AG04449 (cell line): ENCODE results near the gene SHISA5.

ENCODE experiments used
- CTCF ChIA-PET: fragments of 350-600 bp; formaldehyde crosslinking; extraction: SDS; loops from one replicate; lab custom pipeline; 2021; ENCODE audit warnings: antibody characterized with exemption; lab: Yijun Ruan, JAX
- POLR2A ChIA-PET: fragments of 400-600, 350-600 bp; formaldehyde crosslinking; extraction: SDS; loops from one replicate; lab custom pipeline; 2020; ENCODE audit warnings: antibody characterized with exemption, inconsistent platforms; lab: Yijun Ruan, JAX
- DNase-seq: peaks from one replicate; pipeline ENCODE4 v3.0.0-alpha.2; 2010; ENCODE audit warnings: low read depth, low spot score
- H3K4me3 ChIP-seq: 2 replicates; pipeline ENCODE4 v1.5.1; 2011; ENCODE audit warnings: low read depth, mild to moderate bottlenecking, control low read depth, low read length
- CTCF ChIP-seq: IDR thresholded peaks from one replicate; pipeline ENCODE4 v1.5.1; 2011; ENCODE audit warnings: mild to moderate bottlenecking, moderate library complexity, low read length, control low read depth, inconsistent platforms; ENCODE audit not compliant: insufficient read depth; ENCODE audit errors: missing control alignments

Gene SHISA5

GRCh38 chr3:48440590-48440958 lies 63.4 kb downstream of the SHISA5 start:
- POLR2A ChIA-PET, result no interaction called here
- peak overlapping the region; percentile 98 for H3K4me3 ChIP-seq
- no peak for DNase-seq
- TF ChIP-seq CTCF, result no peak
- CTCF ChIA-PET, result interaction anchor here (1.2 to 17.0 kb wide), 11 partner anchors 10 to 252 kb away, joined by 3 to 948 read pairs (median 7); partner anchors contain the start of gene SLC26A6

GRCh38 chr3:48439820-48440589 lies 64.0 kb downstream of the SHISA5 start, which contains the start of the genes CCDC51 and TMA7:
CCDC51 (minus strand) TSS chr3:48440119; CDS start chr3:48435128, 4,991 bp downstream.
TMA7 (plus strand) TSS chr3:48440257; CDS start chr3:48440297, 40 bp downstream.
- ChIA-PET CTCF (interaction anchor here (0.6 to 17.0 kb wide), 22 partner anchors 8 to 253 kb away, joined by 3 to 948 read pairs (median 4); partner anchors contain the start of genes CDC25A, PLXNB1 and SLC26A6), POLR2A (interaction anchor here (0.7 to 1.1 kb wide), 5 partner anchors 33 to 166 kb away, joined by 3 to 4 read pairs (median 3); no protein-coding TSS in a partner anchor)
- TF ChIP-seq CTCF, result no peak
- DNase-seq, result peak; percentile 72
- H3K4me3 ChIP-seq, result peak within 1 kb of the TSS; percentile 98

- CTCF ChIA-PET, result interaction anchor here (1.2 to 17.0 kb wide), 12 partner anchors 10 to 245 kb away, joined by 4 to 948 read pairs (median 48); partner anchors contain the start of gene ATRIP
Observed at GRCh38 chr3:48437812-48438211, 66.2 kb downstream of the SHISA5 start.

GRCh38 chr3:48436855-48437254 lies 67.1 kb downstream of the SHISA5 start:
- CTCF ChIA-PET, result interaction anchor here (0.7 to 17.0 kb wide), 54 partner anchors 11 to 283 kb away, joined by 3 to 948 read pairs (median 8); partner anchors contain the start of genes ATRIP, CDC25A, NCKIPSD and UCN2
- POLR2A ChIA-PET, result interaction anchor here (1.0 to 1.5 kb wide), 3 partner anchors 10 to 73 kb away, joined by 3 to 10 read pairs (median 7); partner anchors contain the start of gene ATRIP

More at GRCh38 chr3:48437812-48438211, 66.2 kb downstream of the SHISA5 start:
- DNase-seq, result no peak
- H3K4me3 ChIP-seq, result no peak overlapping the region
- TF ChIP-seq CTCF, result no peak
- POLR2A ChIA-PET, result no interaction called here

GRCh38 chr3:48436477-48436787 lies 67.5 kb downstream of the SHISA5 start:
- no peak for DNase-seq
- ChIA-PET POLR2A (interaction anchor here (1.0 to 1.5 kb wide), 3 partner anchors 10 to 73 kb away, joined by 3 to 10 read pairs (median 7); partner anchors contain the start of gene ATRIP), CTCF (interaction anchor here (0.6 to 17.0 kb wide), 82 partner anchors 11 to 303 kb away, joined by 3 to 948 read pairs (median 6); partner anchors contain the start of genes ATRIP, CDC25A, NCKIPSD and PFKFB4)
- H3K4me3 ChIP-seq, result no peak overlapping the region
- TF ChIP-seq CTCF, result no peak

More at GRCh38 chr3:48436855-48437254, 67.1 kb downstream of the SHISA5 start:
- H3K4me3 ChIP-seq, result no peak overlapping the region
- no peak for DNase-seq
- no peak for TF ChIP-seq CTCF
